Muscle of leg (tissue), 11 donors: Measurements from ENCODE around the gene FUS. TPM values are rescaled to one million over a fixed set of nuclear protein-coding genes. Genes with fewer than 3 reads are reported as not detected.
"Not testable (repeated sequence)": the region's sequence is repeated elsewhere in the genome, so short reads cannot be mapped to it uniquely, and the experiment has no call there.

ENCODE experiments used
- DNase-seq: peaks from one replicate; pipeline ENCODE4 v3.0.0; 2013
- H3K27ac ChIP-seq: one replicate; pipeline ENCODE4 v1.5.1; 2013; ENCODE audit warnings: mild to moderate bottlenecking, low read length, control low read depth
- H3K27me3 ChIP-seq: one replicate; pipeline ENCODE4 v1.6.1; 2013; ENCODE audit warnings: low read length; ENCODE audit not compliant: control insufficient read depth, insufficient read depth
- H3K36me3 ChIP-seq: one replicate; pipeline ENCODE4 v1.6.1; 2013; ENCODE audit warnings: low read length; ENCODE audit not compliant: control insufficient read depth, insufficient read depth
- H3K4me1 ChIP-seq: one replicate; pipeline ENCODE4 v1.6.1; 2013; ENCODE audit warnings: low read length; ENCODE audit not compliant: control insufficient read depth, insufficient read depth
- H3K4me3 ChIP-seq: one replicate; pipeline ENCODE4 v1.5.1; 2013; ENCODE audit warnings: low read length, control low read depth
- H3K9me3 ChIP-seq: replicated peaks from 2 replicates; pipeline ENCODE4 v1.6.1; 2013; ENCODE audit warnings: low read depth, low read length; ENCODE audit not compliant: control insufficient read depth
- WGBS: methylation state at CpG from one replicate; pipeline ENCODE4 v1.1.5; 2013; ENCODE audit warnings: missing lambda C conversion rate; ENCODE audit not compliant: insufficient coverage; 5-methylcytosine and 5-hydroxymethylcytosine counted together
- polyA plus RNA-seq, 8 donors: library from polyadenylated mRNA; unstranded; fragments of 120-200 nt; gene quantifications; one replicate each; pipeline versions ENCODE4 v1.2.1 to v1.2.3, GENCODE V29; 2013; ENCODE audit warnings: inconsistent platforms in 1 of 8, low replicate concordance in 1 of 8; ENCODE audit not compliant: insufficient read length in 8 of 8, insufficient read depth in 1 of 8
- total RNA-seq: library from RNA; stranded (reverse); fragments of 120-200 nt; gene quantifications from one replicate; pipeline ENCODE4 v1.2.4, GENCODE V29; 2013

FUS gene
- total and polyA plus RNA-seq, 9 donors = 35.6 to 585 (median 465) TPM

DNA sequence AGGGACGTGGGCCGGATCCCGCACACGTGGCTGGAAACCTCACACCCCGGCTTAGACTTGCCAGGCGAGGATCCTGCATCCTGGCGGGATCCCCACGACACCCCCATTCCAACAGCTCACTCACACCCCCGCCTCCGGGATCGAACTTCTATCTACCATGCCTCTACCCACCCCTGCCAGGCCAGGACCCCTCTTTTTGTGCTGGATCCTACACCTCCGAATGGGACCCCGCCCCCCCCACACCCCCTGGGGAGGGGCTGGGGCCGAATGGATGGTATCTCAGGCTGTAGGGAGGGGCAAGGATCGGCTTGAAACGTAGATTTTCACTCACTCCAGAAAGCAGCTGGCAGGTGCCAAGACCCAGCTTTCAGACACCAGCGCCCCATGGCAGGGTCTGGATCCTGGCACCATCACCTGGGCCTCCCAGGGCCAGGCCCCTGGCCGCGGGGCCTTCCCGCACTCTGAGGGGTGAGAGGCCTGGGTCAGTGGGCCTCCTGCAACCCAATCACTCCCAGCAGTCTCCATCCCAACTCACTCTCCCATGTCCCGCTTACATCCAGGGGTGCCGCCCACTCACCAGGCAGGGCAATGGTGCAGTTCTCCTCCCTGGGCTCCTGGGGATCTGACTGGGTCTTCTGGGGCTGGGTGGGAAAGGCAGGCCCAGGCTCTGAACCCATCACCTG is 36.8 kb upstream of the FUS start:
- Histone ChIP-seq H3K27ac (no peak overlapping the region), H3K36me3 (no peaks in the 10 kb centered on the region), H3K9me3 (no peaks in the 10 kb centered on the region), H3K4me1 (peaks cover 26% of the 10 kb centered on the region), H3K4me3 (no peak overlapping the region), H3K27me3 (peaks cover 25% of the 10 kb centered on the region)
- 41% methylated on average over 11 of the region's 22 CpGs for WGBS
- no peak for DNase-seq

DNA sequence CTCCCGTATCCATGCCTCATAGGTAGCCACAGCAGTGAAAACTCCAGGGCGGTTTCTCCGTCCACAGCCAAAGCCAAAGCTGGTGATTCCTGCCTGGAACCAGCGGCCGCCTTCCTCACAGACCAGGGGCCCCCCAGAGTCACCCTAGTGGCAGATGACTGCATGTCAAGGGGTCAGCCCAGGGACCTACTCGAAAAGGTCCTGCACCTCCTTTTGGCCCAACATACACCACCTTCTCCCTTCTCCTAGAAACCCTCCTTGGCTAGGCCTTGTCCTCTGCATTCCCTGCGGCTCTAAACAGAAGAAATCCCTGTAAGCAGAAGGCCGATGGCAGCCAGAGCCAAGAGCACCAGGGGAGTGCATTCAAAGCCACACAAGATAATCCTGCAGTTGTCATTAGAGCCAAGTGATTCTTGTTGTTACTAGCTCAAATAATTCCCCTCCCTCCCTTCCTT is 36.2 kb upstream of the FUS start:
- Histone ChIP-seq H3K4me3 (no peak overlapping the region), H3K9me3 (no peaks in the 10 kb centered on the region), H3K27ac (no peak overlapping the region), H3K36me3 (no peaks in the 10 kb centered on the region), H3K27me3 (peaks cover 30% of the 10 kb centered on the region), H3K4me1 (peaks cover 23% of the 10 kb centered on the region)
- WGBS = 83% methylated on average over 7 of the region's 8 CpGs
- no peak for DNase-seq

GRCh38 chr16:31144418-31144817 is 35.5 kb upstream of the FUS start:
- DNase-seq, H3K27ac ChIP-seq, H3K9me3 ChIP-seq, H3K4me3 ChIP-seq, H3K36me3 ChIP-seq: not testable (repeated sequence)
- 83% methylated on average over 4 of the region's 7 CpGs for WGBS
- Histone ChIP-seq H3K4me1 (peaks cover 19% of the 10 kb centered on the region), H3K27me3 (peaks cover 37% of the 10 kb centered on the region)

GRCh38 chr16:31145398-31145990 is 34.4 kb upstream of the FUS start:
- no peak overlapping the region for H3K27ac ChIP-seq
- WGBS = 64% methylated on average over 2 of the region's 12 CpGs
- peaks cover 22% of the 10 kb centered on the region for H3K4me1 ChIP-seq
- H3K36me3 ChIP-seq = no peaks in the 10 kb centered on the region
- no peaks in the 10 kb centered on the region for H3K9me3 ChIP-seq
- no peak for DNase-seq
- no peak overlapping the region for H3K4me3 ChIP-seq
- peaks cover 38% of the 10 kb centered on the region for H3K27me3 ChIP-seq

DNA sequence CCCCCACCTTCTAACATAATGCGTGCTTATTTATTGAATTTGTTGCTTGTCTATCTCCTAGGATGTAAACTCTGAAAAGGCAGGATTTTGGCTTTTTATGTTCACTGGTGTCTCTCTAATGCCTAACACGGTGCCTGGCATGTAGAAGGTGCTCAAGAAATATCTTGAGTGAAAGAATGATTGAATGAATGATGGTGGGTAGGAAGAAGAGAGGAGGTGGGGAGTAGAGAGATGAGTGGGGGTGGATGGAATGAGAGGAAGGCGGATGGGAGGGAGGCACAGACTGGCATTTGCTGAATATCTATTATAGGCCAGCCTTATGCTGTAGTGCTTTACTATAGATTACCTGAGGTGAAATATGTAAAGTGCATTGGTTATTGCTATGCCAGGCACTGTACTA is 32.4 kb upstream of the FUS start:
- no peak for DNase-seq
- Histone ChIP-seq H3K27ac (no peak overlapping the region), H3K4me1 (peaks cover 7% of the 10 kb centered on the region), H3K4me3 (no peak overlapping the region), H3K9me3 (no peaks in the 10 kb centered on the region), H3K27me3 (peaks cover 41% of the 10 kb centered on the region), H3K36me3 (no peaks in the 10 kb centered on the region)
- 100% methylated on average over 2 of the region's 3 CpGs for WGBS

- H3K27me3 ChIP-seq = peaks cover 41% of the 10 kb centered on the region
- H3K4me1 ChIP-seq = peaks cover 3% of the 10 kb centered on the region
- no peaks in the 10 kb centered on the region for H3K9me3 ChIP-seq
- no peak overlapping the region for H3K27ac ChIP-seq
- 6% methylated on average over 39 of the region's 40 CpGs for WGBS
- no peak for DNase-seq
- no peaks in the 10 kb centered on the region for H3K36me3 ChIP-seq
- H3K4me3 ChIP-seq = no peak overlapping the region
Measured at GRCh38 chr16:31148281-31148728, 31.6 kb upstream of the FUS start.

DNA sequence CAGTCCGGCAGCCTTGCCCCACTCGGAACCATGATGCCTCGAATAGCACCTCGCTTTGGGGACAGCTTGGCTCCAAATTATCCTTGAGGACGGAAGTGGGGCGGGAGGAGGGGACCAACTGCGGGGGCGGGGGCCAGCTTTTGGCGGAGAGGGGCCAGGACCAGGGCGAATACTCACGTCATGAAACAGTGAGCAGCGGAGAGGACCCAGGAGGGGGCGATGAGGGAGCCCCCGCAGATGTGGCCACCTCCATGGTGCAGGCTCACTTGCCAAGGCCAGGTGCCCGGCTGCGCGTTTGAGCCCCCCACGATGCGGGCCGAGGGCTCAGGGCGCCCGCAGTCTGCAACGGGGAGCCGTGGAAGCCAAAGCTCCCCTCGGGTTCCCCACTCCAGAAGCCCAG is 31.0 kb upstream of the FUS start:
- H3K27ac ChIP-seq = no peak overlapping the region
- no peak for DNase-seq
- 65% methylated on average over 25 of the region's 25 CpGs for WGBS
- peaks cover 41% of the 10 kb centered on the region for H3K27me3 ChIP-seq
- peaks cover 3% of the 10 kb centered on the region for H3K4me1 ChIP-seq
- no peaks in the 10 kb centered on the region for H3K36me3 ChIP-seq
- H3K9me3 ChIP-seq = no peaks in the 10 kb centered on the region
- no peak overlapping the region for H3K4me3 ChIP-seq

DNA sequence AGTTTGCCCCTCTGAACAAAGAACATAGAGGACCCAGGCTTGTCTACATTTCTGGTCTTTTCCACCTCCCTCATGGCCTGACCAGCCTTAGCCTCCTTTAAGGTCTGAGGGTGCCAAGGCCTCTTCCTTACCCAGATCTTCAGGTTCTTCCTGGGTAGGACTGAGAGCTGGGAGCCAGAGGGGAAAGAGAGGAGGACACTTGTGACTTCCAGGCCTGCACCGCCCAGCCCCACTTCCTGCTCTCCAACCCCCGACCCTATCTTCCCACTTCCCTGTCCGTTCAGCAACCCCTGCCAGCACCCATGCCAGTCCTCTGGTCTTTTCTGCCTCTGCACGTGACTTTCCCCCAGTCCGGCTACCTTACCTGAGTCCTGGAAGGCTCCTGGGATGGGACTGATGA is 30.6 kb upstream of the FUS start:
- peaks cover 3% of the 10 kb centered on the region for H3K4me1 ChIP-seq
- no peak for DNase-seq
- H3K9me3 ChIP-seq = no peaks in the 10 kb centered on the region
- no peak overlapping the region for H3K4me3 ChIP-seq
- 72% methylated on average over 2 of the region's 5 CpGs for WGBS
- H3K36me3 ChIP-seq = no peaks in the 10 kb centered on the region
- H3K27me3 ChIP-seq = peaks cover 41% of the 10 kb centered on the region
- H3K27ac ChIP-seq = no peak overlapping the region

GRCh38 chr16:31149894-31150890 is 29.7 kb upstream of the FUS start, which contains the start of gene PRSS36:
TSS of gene PRSS36 (minus strand) at chr16:31150066. CDS start at chr16:31150035, 31 bp downstream.
- H3K4me1 ChIP-seq = peaks cover 3% of the 10 kb centered on the region
- no peak within 1 kb of the TSS for H3K27ac ChIP-seq
- DNase-seq = no peak
- no peak within 1 kb of the TSS for H3K4me3 ChIP-seq
- peaks cover 41% of the 10 kb centered on the region for H3K27me3 ChIP-seq
- WGBS = 54% methylated on average over 5 of the region's 11 CpGs
- H3K9me3 ChIP-seq = no peaks in the 10 kb centered on the region
- H3K36me3 ChIP-seq = no peaks in the 10 kb centered on the region

DNA sequence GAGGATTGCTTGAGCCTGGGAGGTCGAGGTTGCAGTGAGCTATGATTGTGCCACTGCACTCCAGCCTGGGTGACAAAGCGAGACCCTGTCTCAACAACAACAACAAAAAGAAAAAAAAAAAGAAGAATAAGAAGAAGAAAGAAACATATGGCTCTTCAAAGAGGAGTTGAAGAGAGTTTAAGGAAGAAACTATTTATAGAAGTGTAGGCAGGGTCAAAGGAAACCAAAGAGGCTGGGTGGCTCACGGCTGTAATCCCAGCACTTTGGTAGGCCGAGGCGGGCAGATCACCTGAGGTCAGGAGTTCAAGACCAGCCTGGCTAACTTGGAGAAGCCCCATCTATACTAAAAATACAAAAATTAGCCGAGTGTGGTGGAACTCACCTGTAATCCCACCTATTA is 29.0 kb upstream of the FUS start:
- WGBS = no CpG with 5 or more reads among the region's 6 CpGs
- not testable (repeated sequence) for DNase-seq, H3K4me1 ChIP-seq, H3K27ac ChIP-seq, H3K4me3 ChIP-seq, H3K9me3 ChIP-seq, H3K36me3 ChIP-seq
- H3K27me3 ChIP-seq = peaks cover 35% of the 10 kb centered on the region
